ENCODE results near the gene NOLC1.

The NOLC1 gene

GRCh38 chr10:102208311-102209035, 56.3 kb downstream of the NOLC1 start:
- no peak for DNase-seq (ENCODE audit: low read depth in 2 of 2)

GRCh38 chr10:102211615-102212299, 59.6 kb downstream of the NOLC1 start:
- DNase-seq (ENCODE audit: low read depth in 2 of 2) = no peak

Measured in stimulated activated CD4-positive, alpha-beta T cell treated with anti-CD3 and anti-CD28 coated beads, Interleukin-12 subunit alpha, Interleukin-12 subunit beta, amount 100 ng/mL, for 24 hours (primary cell).